Gastrocnemius medialis (tissue), 4 donors: ENCODE data around the gene BAMBI. TPM values are rescaled to one million over a fixed set of nuclear protein-coding genes. Genes with fewer than 3 reads are reported as not detected.

Experiments
- ATAC-seq, 2 donors: fragments of 150-250 bp; one replicate each; pipeline ENCODE4 v1.9.1; 2016
- DNase-seq, 2 donors: peaks; one replicate each; pipeline ENCODE4 v3.0.0-alpha.2; 2019
- H3K27ac ChIP-seq, 4 donors: fragments of 200-600 bp; sonication (generic); 1 replicate in 1 of 4; 2 replicates in 3 of 4; pipeline ENCODE4 v1.5.1; 2016 to 2018; ENCODE audit warnings: mild to moderate bottlenecking in 2 of 4, moderate library complexity in 1 of 4
- H3K27me3 ChIP-seq, 3 donors: fragments of 200-600 bp; sonication (generic) in 2 of 3; 1 replicate in 1 of 3; 2 replicates in 2 of 3; pipeline versions ENCODE4 v1.5.1 to v1.6.0; 2016 to 2019; ENCODE audit warnings: mild to moderate bottlenecking in 1 of 3, moderate library complexity in 1 of 3
- H3K36me3 ChIP-seq, 2 donors: fragments of 200-600 bp; sonication (generic) in 1 of 2; one replicate each; pipeline ENCODE4 v1.5.1; 2017 to 2018
- H3K4me1 ChIP-seq, 2 donors: fragments of 200-600 bp; sonication (generic) in 1 of 2; one replicate each; pipeline ENCODE4 v1.5.1; 2016 to 2017; ENCODE audit warnings: mild to moderate bottlenecking in 2 of 2
- H3K4me3 ChIP-seq, 4 donors: fragments of 200-600 bp; sonication (generic) in 3 of 4; 1 replicate in 1 of 4; 2 replicates in 3 of 4; pipeline ENCODE4 v1.5.1; 2016 to 2019; ENCODE audit warnings: mild to moderate bottlenecking in 2 of 4
- H3K9me3 ChIP-seq, 3 donors: fragments of 200-600 bp; sonication (generic) in 2 of 3; 1 replicate in 1 of 3; 2 replicates in 2 of 3; pipeline ENCODE4 v1.5.1; 2016 to 2019
- CTCF ChIP-seq, 5 experiments: fragments of 450-650 bp in 3 of 5; fragments of 200-600 bp in 2 of 5; sonication (generic) in 2 of 5; IDR thresholded peaks in 4 of 5; conservative IDR thresholded peaks in 1 of 5; 1 replicate in 4 of 5; 2 replicates in 1 of 5; pipeline ENCODE4 v1.5.1; 2016 to 2019; ENCODE audit warnings: antibody characterized with exemption in 5 of 5, mild to moderate bottlenecking in 3 of 5, moderate library complexity in 3 of 5
- POLR2A ChIP-seq, 2 donors: fragments of 450-650 bp; IDR thresholded peaks; one replicate each; pipeline ENCODE4 v1.6.1; 2017; ENCODE audit warnings: antibody characterized with exemption in 2 of 2, mild to moderate bottlenecking in 2 of 2, moderate library complexity in 2 of 2
- in situ Hi-C, 4 donors: fragments of 200-750 bp; cut with MboI; loops; one replicate each; pipeline versions ENCODE4 v1.15.0 to v1.8.0; 2017; ENCODE audit warnings: low sequenced_read_pairs in 4 of 4
- intact Hi-C: fragments of 100-400 bp; cut with DNase I; formaldehyde crosslinking; loops from one replicate; pipeline ENCODE4 v1.15.1; 2023; ENCODE audit warnings: low total_unique reads
- total RNA-seq, 4 donors: library from RNA; depleted of rRNA; stranded (reverse); fragments of >200 nt; gene quantifications; one replicate each; pipeline versions ENCODE4 v1.1.0 to v1.2.3, GENCODE V29; 2016

BAMBI gene
- total RNA-seq, 4 donors from 2014 or later: 0.31 to 1.8 (median 0.82) TPM; not detected in 1

- ATAC-seq (no peak), DNase-seq (no peak)
- no peaks in the 10 kb centered on the region for H3K36me3 ChIP-seq
- no peaks in the 10 kb centered on the region for H3K27me3 ChIP-seq
- in situ Hi-C loops (loop anchor here in 1 of 4 donors (10.0 kb wide), 1 partner anchor 297 kb away; no protein-coding TSS in a partner anchor), intact Hi-C loops (no loop called here)
- no peak for TF ChIP-seq CTCF (IDR thresholded peaks at IDR 0.05 in 4 of 5, conservative IDR thresholded peaks at IDR 0.05 in 1 of 5)
- no peak for TF ChIP-seq POLR2A (IDR thresholded peaks at IDR 0.05)
- H3K9me3 ChIP-seq: no peaks in the 10 kb centered on the region
- H3K4me1 ChIP-seq: no peaks in the 10 kb centered on the region
- H3K27ac ChIP-seq: no peak overlapping the region
- no peak overlapping the region for H3K4me3 ChIP-seq
These were observed 10.3 kb downstream of the BAMBI start for GRCh38 chr10:28687683-28688001.

- no peak for TF ChIP-seq POLR2A (IDR thresholded peaks at IDR 0.05)
- no peak for TF ChIP-seq CTCF (IDR thresholded peaks at IDR 0.05 in 4 of 5, conservative IDR thresholded peaks at IDR 0.05 in 1 of 5)
- in situ Hi-C loops: no loop called here
- intact Hi-C loops: no loop called here
These were observed 13.2 kb downstream of the BAMBI start for GRCh38 chr10:28690545-28690944.

GRCh38 chr10:28691187-28691694 is 13.9 kb downstream of the BAMBI start:
- no peak overlapping the region for H3K27ac ChIP-seq
- intact Hi-C loops (no loop called here), in situ Hi-C loops (no loop called here)
- H3K4me1 ChIP-seq: no peaks in the 10 kb centered on the region
- H3K9me3 ChIP-seq: no peaks in the 10 kb centered on the region
- no peak overlapping the region for H3K4me3 ChIP-seq
- ATAC-seq (no peak), DNase-seq (no peak)
- no peaks in the 10 kb centered on the region for H3K36me3 ChIP-seq
- H3K27me3 ChIP-seq: no peaks in the 10 kb centered on the region
- TF ChIP-seq CTCF (IDR thresholded peaks at IDR 0.05 in 4 of 5, conservative IDR thresholded peaks at IDR 0.05 in 1 of 5) (no peak), POLR2A (IDR thresholded peaks at IDR 0.05) (no peak)

More at GRCh38 chr10:28690545-28690944, 13.2 kb downstream of the BAMBI start:
- H3K27me3 ChIP-seq: no peaks in the 10 kb centered on the region
- H3K4me3 ChIP-seq: no peak overlapping the region
- H3K36me3 ChIP-seq: no peaks in the 10 kb centered on the region
- DNase-seq (no peak), ATAC-seq (no peak)
- no peak overlapping the region for H3K27ac ChIP-seq
- H3K4me1 ChIP-seq: no peaks in the 10 kb centered on the region
- no peaks in the 10 kb centered on the region for H3K9me3 ChIP-seq

- no peak for TF ChIP-seq POLR2A (IDR thresholded peaks at IDR 0.05)
- no peak for TF ChIP-seq CTCF (IDR thresholded peaks at IDR 0.05 in 4 of 5, conservative IDR thresholded peaks at IDR 0.05 in 1 of 5)
- no peak for DNase-seq
These were observed 14.7 kb downstream of the BAMBI start for GRCh38 chr10:28692050-28692449.

GRCh38 chr10:28694530-28694929 is 17.2 kb downstream of the BAMBI start:
- intact Hi-C loops: no loop called here
- Histone ChIP-seq H3K27ac (no peak overlapping the region), H3K4me1 (no peaks in the 10 kb centered on the region), H3K36me3 (no peaks in the 10 kb centered on the region), H3K4me3 (no peak overlapping the region), H3K27me3 (no peaks in the 10 kb centered on the region), H3K9me3 (no peaks in the 10 kb centered on the region)
- TF ChIP-seq CTCF (IDR thresholded peaks at IDR 0.05 in 4 of 5, conservative IDR thresholded peaks at IDR 0.05 in 1 of 5) (no peak), POLR2A (IDR thresholded peaks at IDR 0.05) (no peak)
- ATAC-seq: no peak
- in situ Hi-C loops: no loop called here
- no peak for DNase-seq

More at GRCh38 chr10:28692050-28692449, 14.7 kb downstream of the BAMBI start:
- no peak for ATAC-seq
- in situ Hi-C loops (no loop called here), intact Hi-C loops (no loop called here)
- H3K4me1 ChIP-seq: no peaks in the 10 kb centered on the region
- H3K27ac ChIP-seq: no peak overlapping the region
- H3K4me3 ChIP-seq: no peak overlapping the region
- no peaks in the 10 kb centered on the region for H3K27me3 ChIP-seq
- H3K9me3 ChIP-seq: no peaks in the 10 kb centered on the region
- H3K36me3 ChIP-seq: no peaks in the 10 kb centered on the region
